Cardiac muscle cell (in vitro differentiated cells and primary cell): ENCODE results near the gene PLA2G4B. TPM values are rescaled to one million over a fixed set of nuclear protein-coding genes. Genes with fewer than 3 reads are reported as not detected.

ENCODE experiments used
- DNase-seq, 2 donors: peaks; one replicate each; pipeline versions ENCODE4 v3.0.0 to v3.0.0-alpha.2; 2010 to 2017; ENCODE audit warnings: low read depth in 1 of 2, low spot score in 1 of 2
- H3K27ac ChIP-seq: fragments of 200-600 bp; sonication (generic); 2 replicates; pipeline ENCODE4 v1.5.1; 2016
- H3K27me3 ChIP-seq: fragments of 200-600 bp; sonication (generic); 2 replicates; pipeline ENCODE4 v1.6.0; 2016; ENCODE audit warnings: control low read depth
- H3K36me3 ChIP-seq: fragments of 200-600 bp; sonication (generic); 2 replicates; pipeline ENCODE4 v1.5.1; 2016; ENCODE audit warnings: control low read depth
- H3K4me1 ChIP-seq: fragments of 200-600 bp; sonication (generic); 2 replicates; pipeline ENCODE4 v1.8.1; 2017; ENCODE audit warnings: low read depth, mild to moderate bottlenecking, mixed run types
- H3K4me3 ChIP-seq: fragments of 200-600 bp; sonication (generic); 2 replicates; pipeline ENCODE4 v1.5.1; 2016; ENCODE audit warnings: mild to moderate bottlenecking
- H3K9me3 ChIP-seq: fragments of 200-600 bp; sonication (generic); 2 replicates; pipeline ENCODE4 v1.5.1; 2017; ENCODE audit warnings: low read depth, mild to moderate bottlenecking, control low read depth
- polyA plus RNA-seq: library from polyadenylated mRNA; unstranded; fragments of >200 nt; fragmentation: Nextera tagmentation; extraction: Ambion mirVana; gene quantifications from 2 replicates; pipeline ENCODE4 v1.2.1, GENCODE V29; 2016
- total RNA-seq: library from RNA; depleted of rRNA; stranded (reverse); fragments of >200 nt; gene quantifications from 2 replicates; pipeline ENCODE4 v1.2.3, GENCODE V29; 2016
- TF ChIP-seq, protein P1 (sequence below): IDR thresholded peaks from 2 replicates; pipeline ENCODE4 v1.5.1; 2012; ENCODE audit warnings: low read depth, mild to moderate bottlenecking, low read length

The PLA2G4B gene
- total and polyA plus RNA-seq, 2 experiments from 2014 or later: 20.1 to 29.1 TPM

DNA sequence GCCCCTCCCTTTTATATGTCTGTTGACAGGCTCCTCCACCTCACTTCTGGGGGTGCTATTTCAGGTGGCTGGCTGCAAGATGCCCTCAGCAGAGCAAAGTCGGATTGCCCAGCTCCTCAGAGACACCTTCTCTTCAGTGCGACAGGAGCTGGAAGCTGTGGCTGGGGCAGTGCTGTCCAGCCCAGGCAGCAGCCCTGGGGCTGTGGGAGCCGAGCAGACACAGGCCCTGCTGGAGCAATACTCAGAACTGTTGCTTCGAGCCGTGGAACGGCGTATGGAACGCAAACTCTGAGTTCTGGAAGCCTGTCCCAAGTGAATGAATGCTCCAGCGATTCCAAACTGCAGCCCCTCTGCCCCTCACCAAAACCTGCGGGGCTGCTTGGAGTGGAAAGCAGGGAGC lies 13.5 kb upstream of the PLA2G4B start:
- TF ChIP-seq, protein P1, sequence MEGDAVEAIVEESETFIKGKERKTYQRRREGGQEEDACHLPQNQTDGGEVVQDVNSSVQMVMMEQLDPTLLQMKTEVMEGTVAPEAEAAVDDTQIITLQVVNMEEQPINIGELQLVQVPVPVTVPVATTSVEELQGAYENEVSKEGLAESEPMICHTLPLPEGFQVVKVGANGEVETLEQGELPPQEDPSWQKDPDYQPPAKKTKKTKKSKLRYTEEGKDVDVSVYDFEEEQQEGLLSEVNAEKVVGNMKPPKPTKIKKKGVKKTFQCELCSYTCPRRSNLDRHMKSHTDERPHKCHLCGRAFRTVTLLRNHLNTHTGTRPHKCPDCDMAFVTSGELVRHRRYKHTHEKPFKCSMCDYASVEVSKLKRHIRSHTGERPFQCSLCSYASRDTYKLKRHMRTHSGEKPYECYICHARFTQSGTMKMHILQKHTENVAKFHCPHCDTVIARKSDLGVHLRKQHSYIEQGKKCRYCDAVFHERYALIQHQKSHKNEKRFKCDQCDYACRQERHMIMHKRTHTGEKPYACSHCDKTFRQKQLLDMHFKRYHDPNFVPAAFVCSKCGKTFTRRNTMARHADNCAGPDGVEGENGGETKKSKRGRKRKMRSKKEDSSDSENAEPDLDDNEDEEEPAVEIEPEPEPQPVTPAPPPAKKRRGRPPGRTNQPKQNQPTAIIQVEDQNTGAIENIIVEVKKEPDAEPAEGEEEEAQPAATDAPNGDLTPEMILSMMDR: no peak
- Histone ChIP-seq H3K36me3 (peaks cover 32% of the 10 kb centered on the region), H3K4me3 (no peak overlapping the region), H3K4me1 (no peaks in the 10 kb centered on the region), H3K9me3 (no peaks in the 10 kb centered on the region), H3K27ac (no peak overlapping the region), H3K27me3 (no peaks in the 10 kb centered on the region)
- no peak for DNase-seq

DNA sequence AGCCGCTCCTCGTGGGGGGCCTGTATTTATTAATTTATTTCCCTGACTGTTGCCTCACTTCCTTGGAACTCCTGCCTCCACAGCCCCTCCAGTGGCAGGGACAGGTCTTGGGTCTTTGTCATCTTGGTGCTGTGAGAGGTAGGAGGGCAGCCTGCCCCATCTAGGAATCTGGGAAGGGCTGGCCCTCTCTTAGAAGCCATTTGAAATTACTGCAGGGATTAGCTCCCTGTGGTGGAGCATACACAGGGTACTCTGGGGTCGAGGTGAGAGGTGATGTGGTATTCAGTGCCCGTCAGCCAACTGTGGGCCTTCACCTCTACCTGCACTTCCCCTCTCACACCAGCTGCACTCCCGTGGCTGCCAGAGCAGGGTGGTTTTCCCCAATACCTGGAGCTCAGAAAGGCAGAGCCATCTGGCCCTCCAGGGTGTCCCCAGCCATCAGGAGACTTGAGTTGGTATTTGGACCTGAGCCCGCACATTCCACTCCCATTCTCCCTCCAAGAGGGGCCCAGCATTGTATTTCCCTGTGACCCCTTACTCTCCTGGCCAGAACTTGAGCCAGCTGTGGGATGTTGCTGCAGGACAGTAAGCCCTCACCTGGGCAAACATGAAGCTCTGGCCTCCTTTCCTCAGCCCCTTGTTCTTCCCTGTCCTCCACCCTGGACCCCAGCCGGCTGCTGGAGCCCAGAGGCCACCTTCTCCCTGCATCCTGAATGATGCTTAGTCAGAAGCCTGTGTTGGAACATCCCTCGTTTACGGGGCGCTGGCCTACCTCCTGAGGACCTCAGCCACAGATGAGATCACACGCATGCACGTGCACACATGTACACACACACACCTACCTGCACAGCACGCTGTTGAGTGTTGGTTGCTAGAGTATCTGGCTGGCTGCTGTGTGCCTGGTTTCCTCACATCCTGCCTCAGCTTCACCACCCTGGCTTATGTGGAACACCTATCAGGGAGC lies 12.8 kb upstream of the PLA2G4B start:
- DNase-seq: no peak
- Histone ChIP-seq H3K27me3 (no peaks in the 10 kb centered on the region), H3K4me1 (no peaks in the 10 kb centered on the region), H3K4me3 (no peak overlapping the region), H3K36me3 (peaks cover 25% of the 10 kb centered on the region), H3K9me3 (no peaks in the 10 kb centered on the region), H3K27ac (peak overlapping the region; percentile 36)
- TF ChIP-seq, protein P1: no peak

DNA sequence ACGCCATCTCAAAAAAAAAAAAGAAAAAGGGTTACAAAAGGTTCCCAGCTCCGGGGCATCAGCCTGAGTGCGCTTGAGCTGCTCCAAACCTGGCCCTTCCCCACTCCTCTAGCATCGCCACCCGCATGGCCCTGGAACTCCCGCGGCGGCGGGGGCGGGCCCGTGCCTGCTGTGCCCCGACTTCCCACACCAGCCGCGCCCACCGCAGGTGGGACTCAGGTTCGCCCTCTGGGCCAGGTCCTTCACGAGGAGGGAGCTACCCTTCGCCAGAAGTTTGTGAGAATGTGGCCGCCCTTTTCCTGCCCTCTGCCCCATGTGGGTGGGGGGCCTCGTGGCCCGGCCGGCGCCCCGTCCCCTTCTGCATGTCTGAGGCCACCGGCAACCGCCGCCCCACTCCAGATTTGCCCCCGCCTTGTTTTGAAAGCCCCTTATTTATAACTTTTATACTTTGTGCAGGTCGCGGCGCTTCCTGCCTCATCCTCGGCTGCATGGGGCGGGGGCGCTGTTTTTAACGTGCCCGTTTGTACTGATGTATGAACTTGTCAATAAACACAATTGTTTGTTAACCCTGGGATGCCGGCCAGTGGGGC lies 11.3 kb upstream of the PLA2G4B start:
- Histone ChIP-seq H3K9me3 (no peaks in the 10 kb centered on the region), H3K4me3 (peak overlapping the region; percentile 79), H3K27me3 (no peaks in the 10 kb centered on the region), H3K36me3 (peaks cover 14% of the 10 kb centered on the region), H3K4me1 (no peaks in the 10 kb centered on the region), H3K27ac (no peak overlapping the region)
- peak in 1 of 2 donors; percentile 15 for DNase-seq
- TF ChIP-seq, protein P1: no peak

DNA sequence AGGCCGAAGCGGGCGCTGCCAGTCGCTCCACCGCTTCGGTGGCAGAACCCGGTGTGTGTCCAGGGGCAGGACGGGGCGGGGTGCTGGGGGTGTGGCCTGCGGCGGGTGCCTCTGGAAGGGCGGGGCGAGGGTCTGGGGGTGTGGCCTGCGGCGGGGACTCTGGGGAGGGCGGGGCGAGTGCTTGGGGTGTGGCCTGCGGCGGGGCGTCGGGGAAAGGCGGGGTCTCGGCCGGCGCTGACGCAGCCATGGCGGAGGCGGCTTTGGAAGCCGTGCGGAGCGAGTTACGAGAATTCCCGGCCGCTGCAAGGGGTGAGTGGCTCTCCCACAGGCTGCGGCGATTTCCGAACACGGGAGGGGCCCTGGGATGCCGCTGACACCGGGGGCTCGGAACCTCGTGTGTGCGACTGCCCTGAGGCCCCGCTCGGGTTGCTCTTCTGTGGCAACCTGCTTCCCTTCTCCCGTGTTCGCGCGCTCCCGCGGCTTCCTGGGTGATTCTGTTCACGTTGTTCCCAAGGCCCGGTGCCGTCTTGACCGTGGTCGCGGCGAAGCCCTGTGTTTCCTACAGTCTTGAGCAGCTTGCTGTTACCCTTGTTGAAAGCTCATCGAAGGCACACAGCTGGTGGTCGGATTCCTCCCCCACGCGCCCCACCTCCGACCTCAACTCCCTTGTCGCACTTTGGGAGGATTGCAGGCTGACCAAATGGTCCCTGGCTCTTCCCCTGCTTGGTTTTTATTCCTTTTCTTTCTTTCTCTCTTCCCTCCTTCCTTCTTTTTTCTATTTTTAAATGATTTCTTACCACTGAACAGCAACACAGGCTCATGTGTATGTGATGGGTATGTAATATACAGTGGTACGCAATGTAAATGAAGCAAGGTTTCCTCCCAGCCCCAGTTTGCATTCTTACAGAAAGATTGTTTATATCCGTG lies 10.5 kb upstream of the PLA2G4B start, which contains the start of gene JMJD7:
Gene JMJD7, plus strand, starts transcription at position 213 of the 927 bp plus-strand sequence. Its CDS starts 33 bp downstream, at position 246.
- TF ChIP-seq, protein P1: no peak
- peak; percentile 92 to 96 for DNase-seq
- H3K4me1 ChIP-seq: no peaks in the 10 kb centered on the region
- H3K27me3 ChIP-seq: no peaks in the 10 kb centered on the region
- peaks cover 7% of the 10 kb centered on the region for H3K36me3 ChIP-seq
- peak within 1 kb of the TSS; percentile 79 for H3K4me3 ChIP-seq
- H3K9me3 ChIP-seq: no peaks in the 10 kb centered on the region
- peak within 1 kb of the TSS; percentile 84 for H3K27ac ChIP-seq

DNA sequence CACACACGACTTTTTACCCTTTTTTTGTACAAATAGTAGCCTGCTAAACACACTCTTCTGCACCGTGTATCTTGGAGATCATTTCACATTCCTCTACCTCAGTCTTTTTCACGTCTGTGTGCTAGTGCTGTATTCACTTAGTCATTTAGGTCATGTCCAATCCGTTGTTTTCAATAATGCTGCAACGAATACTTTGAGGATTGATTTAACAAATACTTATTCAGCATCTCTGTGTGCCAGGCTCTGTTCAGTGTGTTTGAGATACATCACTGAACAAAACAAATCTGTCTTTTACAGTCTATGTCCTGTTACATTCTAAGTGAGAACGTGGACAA lies 9.9 kb upstream of the PLA2G4B start:
- Histone ChIP-seq H3K4me3 (peak overlapping the region; percentile 79), H3K27me3 (no peaks in the 10 kb centered on the region), H3K4me1 (no peaks in the 10 kb centered on the region), H3K9me3 (no peaks in the 10 kb centered on the region), H3K27ac (no peak overlapping the region), H3K36me3 (peaks cover 2% of the 10 kb centered on the region)
- TF ChIP-seq, protein P1: no peak
- DNase-seq: no peak
